Thyroid gland (tissue), 4 donors: Measurements from ENCODE around the gene CFAP161.

ENCODE experiments used
- POLR2A ChIP-seq, 2 donors: fragments of 450-650 bp; IDR thresholded peaks; one replicate each; pipeline ENCODE4 v1.6.1; 2017; ENCODE audit warnings: antibody characterized with exemption in 2 of 2, mild to moderate bottlenecking in 2 of 2, moderate library complexity in 1 of 2
- TF ChIP-seq, protein P1 (sequence below), 6 experiments: fragments of 200-600 bp in 3 of 6; fragments of 450-650 bp in 3 of 6; sonication (generic) in 3 of 6; IDR thresholded peaks; one replicate each; pipeline ENCODE4 v1.5.1; 2016 to 2019; ENCODE audit warnings: antibody characterized with exemption in 6 of 6, mild to moderate bottlenecking in 2 of 6, inconsistent platforms in 1 of 6, moderate library complexity in 1 of 6

DNA sequence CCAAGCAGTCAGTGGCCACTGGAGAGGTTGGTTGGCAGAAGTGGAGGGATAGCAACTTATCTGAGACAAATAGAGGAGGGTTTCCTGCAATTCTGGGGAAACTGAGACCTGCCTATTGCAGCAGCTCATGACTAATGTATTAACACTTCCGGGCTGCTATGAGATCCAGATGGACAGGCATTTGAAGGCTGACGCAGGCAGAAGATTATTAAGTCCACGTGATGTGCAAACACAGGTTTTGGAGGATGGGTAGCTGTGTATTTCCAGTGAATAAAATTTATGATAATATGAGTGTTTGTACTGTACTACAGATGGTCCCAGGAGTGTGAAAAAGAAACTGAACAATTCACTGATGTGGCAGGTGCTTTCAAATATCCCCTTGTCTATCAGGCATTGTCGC lies 28.5 kb upstream of the CFAP161 start:
- TF ChIP-seq, protein P1, sequence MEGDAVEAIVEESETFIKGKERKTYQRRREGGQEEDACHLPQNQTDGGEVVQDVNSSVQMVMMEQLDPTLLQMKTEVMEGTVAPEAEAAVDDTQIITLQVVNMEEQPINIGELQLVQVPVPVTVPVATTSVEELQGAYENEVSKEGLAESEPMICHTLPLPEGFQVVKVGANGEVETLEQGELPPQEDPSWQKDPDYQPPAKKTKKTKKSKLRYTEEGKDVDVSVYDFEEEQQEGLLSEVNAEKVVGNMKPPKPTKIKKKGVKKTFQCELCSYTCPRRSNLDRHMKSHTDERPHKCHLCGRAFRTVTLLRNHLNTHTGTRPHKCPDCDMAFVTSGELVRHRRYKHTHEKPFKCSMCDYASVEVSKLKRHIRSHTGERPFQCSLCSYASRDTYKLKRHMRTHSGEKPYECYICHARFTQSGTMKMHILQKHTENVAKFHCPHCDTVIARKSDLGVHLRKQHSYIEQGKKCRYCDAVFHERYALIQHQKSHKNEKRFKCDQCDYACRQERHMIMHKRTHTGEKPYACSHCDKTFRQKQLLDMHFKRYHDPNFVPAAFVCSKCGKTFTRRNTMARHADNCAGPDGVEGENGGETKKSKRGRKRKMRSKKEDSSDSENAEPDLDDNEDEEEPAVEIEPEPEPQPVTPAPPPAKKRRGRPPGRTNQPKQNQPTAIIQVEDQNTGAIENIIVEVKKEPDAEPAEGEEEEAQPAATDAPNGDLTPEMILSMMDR (IDR thresholded peaks at IDR 0.05), result no peak
- TF ChIP-seq POLR2A (IDR thresholded peaks at IDR 0.05), result no peak
